LNCaP clone FGC (cell line): ENCODE data around the gene DMTF1.

Experiments used
- DNase-seq: peaks from one replicate; pipeline ENCODE4 v3.0.0-alpha.2; 2011; ENCODE audit warnings: low read depth
- H3K4me3 ChIP-seq: 2 replicates; pipeline ENCODE4 v1.5.1; 2011; ENCODE audit warnings: mild to moderate bottlenecking, low read depth, low read length, control low read depth
- TF ChIP-seq, protein P1 (sequence below): IDR thresholded peaks from 2 replicates; pipeline ENCODE4 v1.5.1; 2012; ENCODE audit warnings: mild to moderate bottlenecking; ENCODE audit not compliant: control insufficient read depth, insufficient read depth; ENCODE audit errors: extremely low read depth

Gene DMTF1

DNA sequence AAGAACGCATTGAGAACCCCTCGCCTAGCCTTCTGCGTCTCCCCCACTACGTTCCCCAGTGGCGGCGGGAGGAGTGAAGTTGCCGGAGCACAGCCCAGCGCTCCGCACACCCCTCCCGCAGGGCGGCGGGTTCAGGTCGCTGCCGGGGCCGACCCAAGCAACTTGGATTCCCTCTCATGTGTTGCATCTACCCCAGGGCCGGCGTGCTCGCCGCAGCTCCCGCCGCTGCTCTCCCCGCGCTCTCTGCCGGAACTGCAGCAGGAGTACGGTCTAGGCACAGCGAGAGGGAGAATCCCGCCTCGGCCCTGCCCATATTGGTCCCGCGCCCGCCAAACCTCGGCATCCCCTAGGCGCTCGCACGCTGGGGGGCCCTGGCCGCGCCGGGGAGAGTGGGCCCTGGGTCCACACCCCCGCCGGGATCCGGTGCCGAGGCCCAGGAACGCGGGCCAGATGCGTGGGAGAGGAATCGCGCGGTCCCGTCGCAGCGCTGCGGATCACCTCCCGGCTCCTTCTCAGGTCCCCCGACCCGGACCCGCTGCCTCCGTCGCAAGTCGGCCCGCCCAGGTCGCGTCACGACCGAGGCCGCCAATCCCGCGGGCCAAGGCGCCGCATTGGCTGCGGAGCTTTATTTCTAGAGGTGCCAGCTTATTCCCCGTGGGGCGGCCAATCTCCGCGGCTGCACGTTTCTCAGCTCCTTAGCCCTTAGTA lies 67.9 kb downstream of the DMTF1 start:
- H3K4me3 ChIP-seq = peak overlapping the region; percentile 84
- TF ChIP-seq, protein P1, sequence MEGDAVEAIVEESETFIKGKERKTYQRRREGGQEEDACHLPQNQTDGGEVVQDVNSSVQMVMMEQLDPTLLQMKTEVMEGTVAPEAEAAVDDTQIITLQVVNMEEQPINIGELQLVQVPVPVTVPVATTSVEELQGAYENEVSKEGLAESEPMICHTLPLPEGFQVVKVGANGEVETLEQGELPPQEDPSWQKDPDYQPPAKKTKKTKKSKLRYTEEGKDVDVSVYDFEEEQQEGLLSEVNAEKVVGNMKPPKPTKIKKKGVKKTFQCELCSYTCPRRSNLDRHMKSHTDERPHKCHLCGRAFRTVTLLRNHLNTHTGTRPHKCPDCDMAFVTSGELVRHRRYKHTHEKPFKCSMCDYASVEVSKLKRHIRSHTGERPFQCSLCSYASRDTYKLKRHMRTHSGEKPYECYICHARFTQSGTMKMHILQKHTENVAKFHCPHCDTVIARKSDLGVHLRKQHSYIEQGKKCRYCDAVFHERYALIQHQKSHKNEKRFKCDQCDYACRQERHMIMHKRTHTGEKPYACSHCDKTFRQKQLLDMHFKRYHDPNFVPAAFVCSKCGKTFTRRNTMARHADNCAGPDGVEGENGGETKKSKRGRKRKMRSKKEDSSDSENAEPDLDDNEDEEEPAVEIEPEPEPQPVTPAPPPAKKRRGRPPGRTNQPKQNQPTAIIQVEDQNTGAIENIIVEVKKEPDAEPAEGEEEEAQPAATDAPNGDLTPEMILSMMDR = no peak
- DNase-seq = peak; percentile 59

DNA sequence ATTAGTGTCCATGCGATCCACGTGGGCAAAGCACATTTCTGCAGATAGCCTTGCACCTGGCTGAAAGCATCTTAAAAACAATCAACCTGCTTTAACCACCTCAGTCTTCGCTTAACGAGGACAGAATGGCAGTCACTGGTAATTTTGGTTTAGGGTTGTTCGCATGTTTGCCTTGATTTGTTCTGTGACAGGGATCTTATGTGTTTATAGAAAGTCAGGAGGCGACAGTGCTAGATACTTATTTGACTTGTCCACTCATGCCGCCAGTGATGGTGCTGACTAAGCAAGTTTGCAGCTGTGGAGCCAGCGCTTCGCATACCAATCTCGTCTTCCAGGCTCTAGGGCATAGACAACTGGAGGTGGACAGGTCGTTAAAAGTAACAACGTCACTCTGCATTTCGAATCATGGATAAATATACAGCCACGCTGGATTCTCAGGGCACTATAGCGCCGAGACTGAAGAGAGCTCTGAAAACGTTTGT lies 68.5 kb downstream of the DMTF1 start:
- peak overlapping the region; percentile 84 for H3K4me3 ChIP-seq
- DNase-seq = peak; percentile 40
- TF ChIP-seq, protein P1 = no peak

DNA sequence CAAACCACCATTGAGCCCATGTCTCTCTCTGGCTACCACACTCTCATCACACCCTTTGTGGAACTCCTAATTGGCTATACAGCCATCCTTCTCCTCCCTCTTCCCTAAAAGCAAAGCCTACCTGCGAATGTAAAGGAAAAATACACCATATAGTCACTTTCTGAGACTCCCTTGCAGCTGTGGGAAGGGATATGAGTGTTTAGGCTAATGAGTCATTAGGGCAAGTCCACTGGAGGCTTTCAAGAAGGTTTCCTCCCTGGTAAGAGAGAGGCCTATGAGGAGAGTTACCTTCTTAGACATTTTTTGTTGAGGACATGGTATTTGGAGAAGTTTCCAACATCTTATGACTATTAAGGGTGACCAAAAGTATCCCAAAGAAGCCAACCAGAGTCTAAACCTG lies 71.4 kb downstream of the DMTF1 start:
- H3K4me3 ChIP-seq = no peak overlapping the region
- TF ChIP-seq, protein P1 = no peak
- DNase-seq = no peak

DNA sequence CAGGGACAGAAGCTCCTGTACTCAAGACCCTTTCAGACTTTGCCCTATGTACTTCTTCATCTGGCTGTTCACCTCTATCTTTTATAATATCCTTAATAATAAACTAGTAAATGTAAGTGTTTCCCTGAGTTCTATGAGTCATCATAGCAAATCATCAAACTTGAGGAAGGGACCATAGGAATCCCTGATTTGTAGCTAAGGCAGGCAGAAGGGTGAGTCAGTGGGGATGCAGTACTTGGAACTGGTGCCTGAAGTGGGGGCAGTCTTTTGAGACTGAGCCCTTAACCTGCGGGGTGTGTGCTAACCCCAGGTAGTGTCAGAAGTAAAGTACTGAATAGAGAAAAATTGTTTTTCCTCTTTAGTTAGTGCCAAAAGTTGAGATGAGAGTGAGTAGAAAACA lies 73.4 kb downstream of the DMTF1 start:
- TF ChIP-seq, protein P1 = no peak
- no peak overlapping the region for H3K4me3 ChIP-seq
- DNase-seq = no peak

DNA sequence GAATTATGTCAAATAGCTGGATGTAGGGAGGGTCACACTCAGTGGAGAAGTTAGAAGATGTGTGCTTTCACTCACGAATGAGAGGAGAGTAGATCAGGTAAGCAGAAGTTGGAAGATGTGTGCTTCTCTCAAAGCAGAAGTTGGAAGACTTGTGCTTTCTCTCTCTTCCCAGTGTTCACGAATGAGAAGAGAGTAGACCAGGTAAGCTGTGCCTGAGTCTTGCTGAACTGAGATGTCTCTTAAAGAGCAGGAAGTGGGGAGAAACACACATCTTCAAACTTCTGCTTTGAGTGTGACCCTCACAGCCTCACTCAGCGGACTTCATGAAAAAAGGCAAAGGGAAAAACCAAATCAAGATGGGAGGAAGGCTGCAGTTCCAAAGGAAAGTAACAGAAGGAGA lies 74.2 kb downstream of the DMTF1 start:
- H3K4me3 ChIP-seq = no peak overlapping the region
- TF ChIP-seq, protein P1 = no peak
- DNase-seq = no peak

DNA sequence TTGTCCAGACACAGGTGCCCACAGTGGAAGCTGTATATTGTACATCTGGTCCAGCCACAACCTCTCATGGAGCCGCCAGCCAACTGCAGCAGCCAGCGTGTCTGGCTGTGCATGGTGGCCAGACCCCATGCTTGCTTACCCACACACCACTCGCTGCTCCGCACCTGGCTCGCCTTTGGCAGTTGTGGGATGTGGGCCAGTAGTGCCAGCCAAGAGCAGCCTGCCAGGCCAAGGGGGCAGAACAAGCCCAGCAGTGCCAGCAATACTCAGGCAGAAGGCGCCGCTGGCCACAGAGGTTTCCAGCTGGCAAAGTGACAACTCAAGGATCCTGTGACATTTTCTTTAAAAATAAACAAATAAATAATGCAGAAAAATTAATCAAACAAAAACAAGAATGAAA lies 79.0 kb downstream of the DMTF1 start:
- DNase-seq = peak; percentile 25
- TF ChIP-seq, protein P1 = no peak
- no peak overlapping the region for H3K4me3 ChIP-seq

DNA sequence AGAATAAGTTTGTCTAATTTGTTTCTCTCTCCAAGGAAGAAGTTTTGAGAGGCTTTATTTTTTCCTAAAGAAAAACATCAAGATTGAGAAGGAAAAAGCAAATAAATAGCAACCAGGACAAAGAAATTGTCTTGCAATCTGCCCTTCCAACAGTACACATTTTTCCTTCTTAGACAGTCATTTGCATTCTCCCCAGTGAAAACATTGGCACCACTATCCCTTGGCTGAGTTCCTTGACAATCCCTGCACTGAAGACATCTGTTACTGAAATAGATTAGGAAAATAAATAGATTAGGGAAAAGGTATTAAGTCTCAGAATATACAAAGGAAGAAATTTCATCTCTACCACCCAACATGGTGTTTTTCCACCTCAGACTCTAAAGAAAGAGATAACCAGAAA lies 79.5 kb downstream of the DMTF1 start:
- TF ChIP-seq, protein P1 = no peak
- no peak overlapping the region for H3K4me3 ChIP-seq

More for the DNA sequence above, 79.5 kb downstream of the DMTF1 start:
- DNase-seq = no peak
